IPS-11a (cell line): ENCODE measurements around the gene ZNF385C.

Experiments used
- H3K4me3 ChIP-seq: one replicate; pipeline ENCODE4 v1.5.1; 2013; ENCODE audit warnings: low read depth, low read length, control low read depth

Gene ZNF385C

DNA sequence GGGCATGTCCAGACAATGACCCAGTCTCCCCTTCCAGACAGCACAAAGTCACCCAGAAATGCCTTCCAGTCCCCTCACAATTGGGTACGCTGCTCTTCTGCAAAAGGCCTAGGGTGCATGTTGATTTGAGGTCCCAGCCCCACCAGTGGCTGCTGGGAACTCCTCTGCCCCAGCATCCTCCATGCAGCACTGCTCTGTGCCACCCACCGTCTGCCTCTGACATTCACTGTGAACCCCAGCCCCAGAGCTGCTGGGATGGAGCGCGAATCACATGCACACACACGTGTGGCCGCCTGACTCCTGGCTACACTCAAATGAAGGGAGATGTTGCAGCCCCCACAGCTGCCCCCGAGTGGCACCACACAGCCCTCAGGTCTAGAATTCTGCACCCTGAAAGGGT, 46.6 kb downstream of the ZNF385C start:
- H3K4me3 ChIP-seq = no peak overlapping the region

DNA sequence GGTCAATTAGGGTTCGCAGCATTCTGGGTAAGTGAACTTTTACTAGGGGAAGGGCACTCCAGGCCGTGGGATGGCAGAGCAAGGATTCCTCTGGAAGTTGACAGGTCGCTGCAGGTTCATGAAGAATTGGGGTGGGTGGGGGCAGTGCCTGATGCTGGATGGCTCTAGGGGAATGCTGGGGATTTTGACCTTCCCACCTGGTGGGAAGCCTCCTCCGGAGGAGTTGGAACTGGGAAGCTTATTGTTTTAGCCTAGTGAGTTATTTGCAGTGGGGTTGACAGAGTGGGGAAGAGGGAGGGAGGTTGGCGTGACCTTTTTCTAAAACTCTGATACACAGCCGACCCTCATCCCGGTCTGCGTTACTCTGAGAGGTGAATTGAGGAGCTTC, 47.3 kb downstream of the ZNF385C start:
- H3K4me3 ChIP-seq = peak overlapping the region; percentile 48

GRCh38 chr17:42050393-42051012, 47.8 kb downstream of the ZNF385C start, which contains the start of gene C17orf113:
C17orf113 (minus strand) TSS chr17:42050601; CDS start chr17:42043376, 7,225 bp downstream.
- peak within 1 kb of the TSS; percentile 48 for H3K4me3 ChIP-seq

- peak overlapping the region; percentile 44 for H3K4me3 ChIP-seq
These were observed 48.4 kb downstream of the ZNF385C start for GRCh38 chr17:42049834-42050392.

DNA sequence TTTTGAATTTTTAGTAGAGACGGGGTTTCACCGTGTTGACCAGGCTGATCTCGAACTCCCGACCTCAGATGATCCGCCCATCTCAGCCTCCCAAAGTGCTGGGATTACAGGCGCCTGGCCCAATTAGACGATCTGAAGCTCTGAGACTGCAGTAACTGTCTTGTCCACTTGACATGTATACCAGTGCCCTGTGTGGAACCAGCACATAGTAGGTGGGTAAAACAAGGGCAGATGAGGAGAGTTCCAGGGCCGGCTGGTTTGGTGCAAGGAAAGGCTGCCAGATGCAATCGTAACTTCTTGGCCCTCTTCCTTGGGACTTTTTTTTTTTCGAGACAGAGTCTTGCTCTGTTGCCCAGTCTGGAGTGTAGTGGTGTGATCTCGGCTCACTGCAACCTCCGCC, 50.9 kb downstream of the ZNF385C start:
- no peak overlapping the region for H3K4me3 ChIP-seq

GRCh38 chr17:42045719-42046118, 52.6 kb downstream of the ZNF385C start:
- no peak overlapping the region for H3K4me3 ChIP-seq

DNA sequence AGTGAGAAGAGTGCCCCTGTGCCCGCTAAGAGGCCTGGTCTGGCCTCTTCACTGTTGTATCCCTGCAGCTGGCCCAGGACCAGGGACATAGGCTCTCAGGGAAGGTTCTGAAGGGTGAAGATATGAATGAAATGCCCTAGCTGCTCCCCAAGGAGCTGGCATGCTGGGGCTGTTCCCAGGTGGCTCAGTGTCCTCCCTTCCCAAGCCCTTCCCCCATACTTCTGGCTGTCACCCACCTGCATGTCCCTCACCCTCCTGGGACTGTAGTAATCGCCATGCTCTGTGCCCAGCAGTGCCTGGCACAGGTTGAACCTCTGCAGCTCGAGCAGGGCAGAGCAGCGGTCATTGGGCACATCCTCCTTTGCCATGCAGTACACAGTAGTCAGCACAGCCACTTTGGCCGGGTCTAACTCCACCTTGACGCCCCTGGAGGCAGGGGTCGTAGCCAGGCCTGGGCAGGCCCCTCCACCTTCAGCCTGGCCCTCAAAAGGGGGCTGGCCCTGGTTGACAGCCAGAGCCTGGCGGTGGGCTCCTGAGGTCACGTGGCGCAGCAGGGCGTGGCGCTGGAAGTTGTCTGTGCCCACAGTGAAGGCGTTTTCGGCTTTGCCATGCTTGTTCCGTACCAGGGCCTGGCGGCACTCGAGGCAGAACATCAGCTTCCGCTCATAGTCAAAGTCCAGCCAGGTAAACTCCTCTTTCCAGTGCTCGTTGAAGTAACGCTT, 55.5 kb downstream of the ZNF385C start:
- H3K4me3 ChIP-seq = no peak overlapping the region

DNA sequence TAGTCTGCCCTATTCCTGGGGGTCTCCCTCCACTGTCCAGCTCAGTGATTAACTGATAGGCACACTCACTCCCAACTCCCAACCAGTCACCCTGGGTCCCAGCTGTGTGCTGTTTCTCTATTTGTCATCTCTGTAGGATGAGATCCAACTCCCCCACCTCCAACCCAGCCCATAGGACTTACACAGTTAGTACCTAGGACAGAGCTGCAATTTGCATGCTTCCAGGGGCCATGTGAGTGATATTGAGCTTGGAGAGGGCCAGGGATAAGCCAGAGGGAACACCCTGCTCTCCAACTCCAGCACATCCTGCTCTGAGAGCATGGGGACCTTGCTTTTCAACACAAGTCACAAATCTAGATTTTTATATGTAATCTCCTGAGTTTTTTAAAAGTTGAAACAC, 56.7 kb downstream of the ZNF385C start:
- H3K4me3 ChIP-seq = no peak overlapping the region

GRCh38 chr17:42040818-42041217, 57.5 kb downstream of the ZNF385C start:
- H3K4me3 ChIP-seq = no peak overlapping the region

DNA sequence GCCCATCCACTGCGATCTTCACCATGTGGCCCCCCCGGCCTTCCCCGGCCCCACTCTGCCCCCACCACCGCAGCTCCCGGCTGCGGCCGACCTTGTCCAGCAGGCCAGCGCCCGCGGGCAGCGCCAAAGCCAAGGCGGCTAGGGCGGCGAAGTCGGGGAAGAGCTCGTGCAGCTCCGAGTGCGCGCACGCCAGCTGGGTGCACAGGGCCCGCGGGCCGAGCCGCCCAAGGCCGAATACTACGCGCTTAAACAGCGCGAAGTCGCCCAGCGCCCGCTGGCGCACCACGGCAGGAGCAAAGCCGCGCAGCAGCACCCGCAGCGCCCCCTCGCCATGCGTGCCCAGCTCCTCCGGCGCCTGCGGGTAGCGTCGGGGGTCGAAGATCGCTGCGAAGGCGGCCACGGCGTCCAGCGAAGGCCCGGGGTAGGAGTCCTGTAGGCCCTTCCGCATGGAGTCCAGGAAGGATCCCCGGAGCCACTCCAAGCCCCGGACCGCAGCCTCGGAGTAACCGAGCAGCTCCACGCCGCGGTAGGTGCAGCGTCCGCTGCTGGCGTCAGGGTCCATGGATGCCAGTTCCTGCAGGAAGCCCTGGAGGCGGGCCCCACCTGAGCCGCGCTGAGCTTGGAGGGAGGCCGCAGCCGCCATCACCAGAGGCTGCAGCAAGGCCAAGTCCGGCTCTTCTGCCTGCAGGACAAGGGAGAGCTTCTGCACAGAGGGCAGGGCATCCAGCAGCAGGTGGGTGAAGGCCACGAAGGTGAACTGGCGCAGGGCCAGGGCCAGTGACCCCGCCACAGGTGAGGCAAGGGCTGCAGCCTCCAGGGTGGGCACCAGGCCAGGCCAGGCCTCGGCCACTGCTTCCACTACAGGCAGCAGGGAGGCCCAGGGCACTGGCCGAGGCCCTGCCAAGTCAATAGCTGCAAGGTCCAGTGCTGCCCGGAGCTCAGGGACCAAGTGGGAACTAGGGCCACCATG, 58.2 kb downstream of the ZNF385C start:
- no peak overlapping the region for H3K4me3 ChIP-seq

GRCh38 chr17:42038221-42038973, 59.9 kb downstream of the ZNF385C start:
- no peak overlapping the region for H3K4me3 ChIP-seq

GRCh38 chr17:42034059-42034458, 64.2 kb downstream of the ZNF385C start:
- H3K4me3 ChIP-seq = no peak overlapping the region

- H3K4me3 ChIP-seq = no peak overlapping the region
These were observed 66.7 kb downstream of the ZNF385C start for GRCh38 chr17:42031584-42031983.

DNA sequence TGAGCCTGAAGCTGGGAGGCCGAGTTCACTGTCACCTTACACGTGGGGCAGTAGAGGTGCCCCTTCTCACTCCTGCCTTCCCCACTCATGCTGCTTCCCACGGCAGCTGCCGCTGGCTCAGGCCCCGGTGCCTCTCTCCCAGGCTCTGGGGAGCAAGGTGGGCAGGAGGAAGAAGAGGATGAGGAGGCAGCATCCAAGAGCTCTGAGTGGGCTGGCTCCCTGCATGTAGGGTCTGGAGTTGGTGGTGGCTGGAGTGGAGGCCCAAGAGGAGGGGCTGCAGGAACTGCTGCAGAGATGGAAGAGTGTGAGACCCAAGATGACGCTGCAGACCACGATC, 69.5 kb downstream of the ZNF385C start:
- no peak overlapping the region for H3K4me3 ChIP-seq

DNA sequence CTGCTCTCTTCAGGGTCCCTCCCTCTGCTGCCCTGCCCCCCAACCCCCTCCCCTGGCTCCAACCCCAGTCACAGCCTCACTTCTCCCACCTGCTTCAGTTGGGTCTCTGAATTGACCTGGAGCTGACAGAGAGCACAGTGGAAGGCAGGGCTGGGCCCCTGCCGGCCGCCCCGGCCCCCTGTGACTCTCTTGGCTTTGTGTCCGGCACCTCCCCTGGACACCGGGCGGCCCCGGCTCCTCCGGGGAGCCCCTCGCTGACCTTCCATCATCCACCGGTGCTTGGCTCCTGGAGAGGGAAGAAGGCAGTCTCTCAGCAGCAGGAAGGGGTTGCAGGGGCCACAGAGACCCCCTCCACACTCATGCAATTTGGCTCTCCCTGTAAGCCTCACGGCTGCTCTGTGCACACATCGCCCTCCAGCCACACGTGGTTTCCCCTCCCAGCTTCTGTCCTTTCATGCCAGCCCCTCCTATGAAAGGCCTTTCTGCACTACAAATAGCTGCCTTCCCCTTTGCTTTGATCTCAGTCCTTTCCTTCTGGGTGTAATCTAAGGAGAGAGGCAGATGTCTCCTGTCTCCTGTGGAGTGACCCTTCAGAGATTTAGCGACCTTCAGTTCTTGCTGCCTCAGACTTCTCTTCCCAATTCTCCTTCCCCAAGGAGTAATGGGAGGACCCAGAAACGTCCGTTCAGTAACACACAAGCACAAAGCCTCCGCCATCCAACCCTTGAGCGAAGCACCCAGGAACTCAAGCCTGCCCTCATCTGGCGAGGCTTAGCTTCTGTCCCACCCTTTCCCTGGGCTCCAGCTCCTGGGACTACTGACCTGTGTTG, 70.1 kb downstream of the ZNF385C start:
- no peak overlapping the region for H3K4me3 ChIP-seq

DNA sequence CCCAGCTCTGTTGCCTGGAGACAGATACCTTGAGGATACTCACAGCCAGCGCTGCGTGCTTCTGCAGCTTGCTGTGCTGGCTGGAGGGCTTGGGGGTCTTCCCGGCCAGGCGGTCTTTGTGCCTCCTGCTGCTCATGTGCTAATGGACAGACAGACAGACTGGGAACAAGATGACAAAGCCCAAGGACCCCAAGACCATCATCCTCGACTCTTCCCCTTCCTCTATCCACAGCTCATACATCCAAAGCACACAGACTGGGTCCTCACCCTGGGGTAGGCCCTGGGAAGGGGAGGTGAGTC, 70.7 kb downstream of the ZNF385C start:
- no peak overlapping the region for H3K4me3 ChIP-seq

- H3K4me3 ChIP-seq = no peak overlapping the region
These were observed 71.2 kb downstream of the ZNF385C start for GRCh38 chr17:42026857-42027589.

- no peak overlapping the region for H3K4me3 ChIP-seq
These were observed 72.3 kb downstream of the ZNF385C start for GRCh38 chr17:42025936-42026335.

GRCh38 chr17:42025191-42025579, 73.1 kb downstream of the ZNF385C start:
- H3K4me3 ChIP-seq = no peak overlapping the region
